IPS-11a (cell line): ENCODE data around the gene MRPL17.

Experiments used
- H3K4me3 ChIP-seq: one replicate; pipeline ENCODE4 v1.5.1; 2013; ENCODE audit warnings: low read depth, low read length, control low read depth

The MRPL17 gene

GRCh38 chr11:6634534-6634933 is 48.6 kb downstream of the MRPL17 start:
- H3K4me3 ChIP-seq, result no peak overlapping the region

GRCh38 chr11:6633422-6634408 is 49.4 kb downstream of the MRPL17 start:
- no peak overlapping the region for H3K4me3 ChIP-seq

GRCh38 chr11:6632116-6633073 is 50.7 kb downstream of the MRPL17 start:
- H3K4me3 ChIP-seq, result no peak overlapping the region

- H3K4me3 ChIP-seq, result no peak overlapping the region
These were observed 51.7 kb downstream of the MRPL17 start for GRCh38 chr11:6631361-6631890.

GRCh38 chr11:6630632-6631291 is 52.4 kb downstream of the MRPL17 start:
- H3K4me3 ChIP-seq, result peak overlapping the region; percentile 43
